ENCODE results near the gene DRC3. TPM values are rescaled to one million over a fixed set of nuclear protein-coding genes. Genes with fewer than 3 reads are reported as not detected.
A peak's percentile ranks its signal among the peaks of the same experiment; 100 is the strongest.

The DRC3 gene
- total RNA-seq, 1 donor from 2014 or later, result under 0.01 TPM

- no peak for DNase-seq (ENCODE audit: low read depth)
Observed at GRCh38 chr17:18006495-18007239, 34.0 kb downstream of the DRC3 start.

DNA sequence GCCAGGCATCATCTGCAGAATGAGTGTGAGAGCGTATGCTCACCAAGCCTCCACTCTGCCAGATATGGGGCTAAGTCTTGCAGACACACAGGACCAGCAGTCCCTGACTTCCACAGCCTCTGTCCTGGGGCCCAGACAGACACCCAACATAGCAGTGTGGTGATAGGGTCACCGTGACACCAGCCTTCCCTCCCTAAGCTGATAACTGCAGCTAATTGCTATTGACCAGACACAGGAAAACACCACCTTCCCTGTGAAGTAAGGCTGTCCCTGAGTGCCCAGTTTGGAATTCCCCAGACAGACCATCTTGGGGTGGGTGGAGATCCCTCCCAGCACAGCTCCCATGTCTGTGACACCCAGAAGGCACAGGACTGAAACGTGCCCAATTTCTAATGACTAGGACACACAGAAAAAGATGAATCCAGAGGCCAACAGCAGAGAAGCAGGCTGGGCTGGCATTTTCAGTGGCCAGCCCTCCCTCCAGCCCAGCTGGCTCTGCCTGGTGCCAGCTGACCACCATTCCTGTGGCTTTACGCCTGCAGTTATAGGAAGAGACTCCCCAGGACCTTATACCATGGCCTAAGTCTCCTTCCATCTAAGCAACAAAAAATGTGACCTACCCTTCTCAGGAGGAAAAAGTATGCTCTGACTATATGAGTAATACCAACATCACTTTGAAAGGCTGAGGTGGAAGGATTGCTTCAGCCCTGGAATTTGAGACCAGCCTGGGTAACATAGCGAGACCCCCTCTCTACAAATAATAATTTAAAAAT lies 36.0 kb downstream of the DRC3 start:
- H3K27me3 ChIP-seq (ENCODE audit: control insufficient read depth, insufficient read depth, low read length), result no peaks in the 10 kb centered on the region
- peaks cover 2% of the 10 kb centered on the region for H3K36me3 ChIP-seq (ENCODE audit: control insufficient read depth, insufficient read depth, low read length)
- H3K4me3 ChIP-seq (ENCODE audit: low read depth, low read length), result no peak overlapping the region
- no peak for FAIRE-seq
- DNase-seq (ENCODE audit: low read depth), result peak; percentile 76
- no peak for TF ChIP-seq CTCF (IDR thresholded peaks at IDR 0.05; ENCODE audit: insufficient read depth, low read length, severe bottlenecking)

More at GRCh38 chr17:18006495-18007239, 34.0 kb downstream of the DRC3 start:
- peaks cover 2% of the 10 kb centered on the region for H3K36me3 ChIP-seq (ENCODE audit: control insufficient read depth, insufficient read depth, low read length)
- no peaks in the 10 kb centered on the region for H3K27me3 ChIP-seq (ENCODE audit: control insufficient read depth, insufficient read depth, low read length)
- peak; percentile 43 for FAIRE-seq
- TF ChIP-seq CTCF (IDR thresholded peaks at IDR 0.05; ENCODE audit: insufficient read depth, low read length, severe bottlenecking), result no peak
- no peak overlapping the region for H3K4me3 ChIP-seq (ENCODE audit: low read depth, low read length)

DNA sequence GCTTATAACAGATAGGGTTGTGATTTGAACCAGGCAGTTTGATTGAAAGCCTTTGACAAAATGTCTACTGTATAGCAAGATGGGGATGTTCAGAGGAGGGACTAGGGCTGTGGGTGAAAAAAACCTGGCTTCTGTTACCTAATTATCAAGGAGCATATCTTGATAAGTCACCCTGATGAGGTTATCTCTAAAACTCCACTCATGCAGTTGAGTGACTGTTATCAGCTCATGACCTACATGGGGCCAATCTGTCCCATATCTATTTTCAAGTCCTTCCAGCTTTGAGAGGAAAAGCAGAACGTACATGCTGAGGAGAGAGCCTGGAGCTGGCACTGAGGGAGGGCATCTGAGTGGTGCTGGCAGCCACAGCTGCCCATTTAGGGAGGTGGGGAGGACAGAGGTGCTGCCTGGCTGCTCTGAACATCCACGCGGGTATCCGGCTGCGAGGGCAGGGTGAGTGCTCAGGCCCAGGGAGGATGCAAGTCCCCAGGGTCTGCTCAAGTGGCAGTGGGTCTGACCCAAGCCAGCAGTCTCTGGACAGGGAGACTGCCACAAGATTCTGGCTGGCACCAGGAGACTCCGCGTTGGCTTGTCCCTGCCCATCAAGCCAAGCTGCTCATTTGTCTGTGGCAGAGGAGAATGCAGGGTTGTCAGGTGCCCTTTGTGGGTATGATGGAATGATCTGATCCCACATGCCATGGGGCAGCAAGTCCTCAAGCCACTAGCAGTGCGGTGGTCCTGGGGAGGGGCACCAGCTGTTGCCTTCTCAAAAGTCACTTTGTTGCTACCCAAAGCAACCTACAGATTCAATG lies 37.2 kb downstream of the DRC3 start:
- FAIRE-seq, result no peak

DNA sequence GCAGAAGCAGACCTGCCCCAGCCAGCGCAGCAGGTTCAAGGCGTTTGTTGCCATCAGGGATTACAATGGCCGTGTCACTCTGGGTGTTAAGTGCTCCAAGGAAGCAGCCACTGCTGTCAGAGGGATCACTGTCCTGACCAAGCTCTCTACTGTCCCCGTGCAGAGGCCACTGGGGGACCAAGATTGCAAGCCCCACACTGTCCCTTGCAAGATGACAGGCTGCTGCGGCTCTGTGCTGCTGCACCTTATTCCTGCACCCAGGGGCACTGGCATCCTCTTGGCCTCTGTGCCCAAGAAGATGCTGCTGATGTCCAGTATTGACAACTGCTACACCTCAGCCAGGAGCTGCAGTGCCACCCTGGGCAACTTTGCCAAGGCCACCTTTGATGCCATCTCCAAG lies 38.6 kb downstream of the DRC3 start:
- H3K4me3 ChIP-seq (ENCODE audit: low read depth, low read length), result no peak overlapping the region
- H3K36me3 ChIP-seq (ENCODE audit: control insufficient read depth, insufficient read depth, low read length), result peaks cover 5% of the 10 kb centered on the region
- H3K27me3 ChIP-seq (ENCODE audit: control insufficient read depth, insufficient read depth, low read length), result no peaks in the 10 kb centered on the region
- DNase-seq (ENCODE audit: low read depth), result no peak
- FAIRE-seq, result no peak
- no peak for TF ChIP-seq CTCF (IDR thresholded peaks at IDR 0.05; ENCODE audit: insufficient read depth, low read length, severe bottlenecking)

More for the DNA sequence above, 37.2 kb downstream of the DRC3 start:
- no peak overlapping the region for H3K4me3 ChIP-seq (ENCODE audit: low read depth, low read length)
- no peaks in the 10 kb centered on the region for H3K27me3 ChIP-seq (ENCODE audit: control insufficient read depth, insufficient read depth, low read length)
- peaks cover 2% of the 10 kb centered on the region for H3K36me3 ChIP-seq (ENCODE audit: control insufficient read depth, insufficient read depth, low read length)
- no peak for DNase-seq (ENCODE audit: low read depth)
- TF ChIP-seq CTCF (IDR thresholded peaks at IDR 0.05; ENCODE audit: insufficient read depth, low read length, severe bottlenecking), result no peak

DNA sequence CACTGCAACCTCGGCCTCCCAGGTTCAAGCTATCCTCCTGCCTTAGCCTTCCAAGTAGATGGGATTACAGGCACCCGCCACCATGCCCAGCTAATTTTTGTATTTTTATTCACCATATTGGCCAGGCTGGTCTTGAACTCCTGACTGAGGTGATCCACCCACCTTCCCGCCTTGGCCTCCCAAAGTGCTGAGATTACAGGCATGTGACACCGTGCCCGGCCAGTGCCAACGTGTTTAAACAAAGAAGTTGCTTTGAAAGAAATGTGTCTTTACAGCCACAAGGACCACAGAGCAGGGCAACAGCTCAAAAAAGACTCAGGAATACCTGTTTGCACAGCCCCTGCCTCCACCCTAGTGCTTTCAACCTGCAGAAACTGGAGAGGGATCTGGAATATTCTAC lies 41.3 kb downstream of the DRC3 start:
- Histone ChIP-seq H3K36me3 (ENCODE audit: control insufficient read depth, insufficient read depth, low read length) (peaks cover 5% of the 10 kb centered on the region), H3K27me3 (ENCODE audit: control insufficient read depth, insufficient read depth, low read length) (no peaks in the 10 kb centered on the region), H3K4me3 (ENCODE audit: low read depth, low read length) (no peak overlapping the region)
- DNase-seq (ENCODE audit: low read depth) (no peak), FAIRE-seq (no peak)
- TF ChIP-seq CTCF (IDR thresholded peaks at IDR 0.05; ENCODE audit: insufficient read depth, low read length, severe bottlenecking), result no peak

Measured in bronchial epithelial cell (primary cell).